GM19455 (cell line): Measurements from ENCODE around the gene TUBB3.
"Not testable (repeated sequence)": the region's sequence is repeated elsewhere in the genome, so short reads cannot be mapped to it uniquely, and the experiment has no call there.

Experiments
- ATAC-seq: cut with Tn5 transposase; IDR thresholded peaks from one replicate; pipeline ENCODE4 v1.9.1; 2021; ENCODE audit not compliant: unreplicated experiment

Gene TUBB3

GRCh38 chr16:89900885-89901284, 22.3 kb upstream of the TUBB3 start:
- ATAC-seq = no peak

GRCh38 chr16:89902980-89903379, 20.2 kb upstream of the TUBB3 start:
- ATAC-seq = no peak

- no peak for ATAC-seq
These were observed 19.1 kb upstream of the TUBB3 start for GRCh38 chr16:89903908-89904515.

GRCh38 chr16:89904606-89905510, 18.3 kb upstream of the TUBB3 start:
- no peak for ATAC-seq

- ATAC-seq = no peak
These were observed 17.5 kb upstream of the TUBB3 start for GRCh38 chr16:89905511-89906139.

- no peak for ATAC-seq
These were observed 16.8 kb upstream of the TUBB3 start for GRCh38 chr16:89906140-89907025.

GRCh38 chr16:89907055-89907814, 15.9 kb upstream of the TUBB3 start:
- ATAC-seq = no peak

- no peak for ATAC-seq
These were observed 14.9 kb upstream of the TUBB3 start for GRCh38 chr16:89908236-89908635.

- ATAC-seq = no peak
These were observed 13.1 kb upstream of the TUBB3 start for GRCh38 chr16:89909777-89910716.

- no peak for ATAC-seq
These were observed 12.3 kb upstream of the TUBB3 start for GRCh38 chr16:89910717-89911354.

GRCh38 chr16:89911375-89911774, 11.8 kb upstream of the TUBB3 start:
- no peak for ATAC-seq

GRCh38 chr16:89912143-89912542, 11.0 kb upstream of the TUBB3 start:
- ATAC-seq = no peak

GRCh38 chr16:89912627-89913026, 10.5 kb upstream of the TUBB3 start:
- no peak for ATAC-seq

GRCh38 chr16:89913408-89914387, 9.4 kb upstream of the TUBB3 start:
- no peak for ATAC-seq

- ATAC-seq = not testable (repeated sequence)
These were observed 8.4 kb upstream of the TUBB3 start for GRCh38 chr16:89914642-89915285.

- no peak for ATAC-seq
These were observed 7.6 kb upstream of the TUBB3 start for GRCh38 chr16:89915303-89916232.
